GM19193 (cell line): Measurements from ENCODE around the gene ATP11C.

Experiments
- POLR2A ChIP-seq: IDR thresholded peaks from 4 replicates; pipeline ENCODE4 v1.6.1; 2011; ENCODE audit not compliant: insufficient read depth, insufficient read length; ENCODE audit errors: extremely low read depth

Gene ATP11C

GRCh38 chrX:139932901-139933796 is at the start of gene ATP11C:
Gene ATP11C (minus strand): TSS chrX:139933053. CDS start chrX:139932042, 1,011 bp downstream.
- TF ChIP-seq POLR2A: peak; percentile 78

- no peak for TF ChIP-seq POLR2A
Observed at GRCh38 chrX:139974471-139974870, 41.6 kb upstream of the ATP11C start.

GRCh38 chrX:139972629-139973624 is 40.1 kb upstream of the ATP11C start:
- TF ChIP-seq POLR2A: no peak

GRCh38 chrX:139972113-139972512 is 39.3 kb upstream of the ATP11C start:
- no peak for TF ChIP-seq POLR2A

- no peak for TF ChIP-seq POLR2A
Observed at GRCh38 chrX:139971394-139971749, 38.5 kb upstream of the ATP11C start.

- no peak for TF ChIP-seq POLR2A
Observed at GRCh38 chrX:139969286-139969685, 36.4 kb upstream of the ATP11C start.

- no peak for TF ChIP-seq POLR2A
Observed at GRCh38 chrX:139967750-139968149, 34.9 kb upstream of the ATP11C start.

GRCh38 chrX:139967300-139967699 is 34.4 kb upstream of the ATP11C start:
- TF ChIP-seq POLR2A: no peak

GRCh38 chrX:139965421-139965820 is 32.6 kb upstream of the ATP11C start, which contains the start of gene CXorf66:
Gene CXorf66 (minus strand): TSS chrX:139965521. CDS start chrX:139965496, 25 bp downstream.
- no peak for TF ChIP-seq POLR2A

- TF ChIP-seq POLR2A: no peak
Observed at GRCh38 chrX:139949703-139950102, 16.9 kb upstream of the ATP11C start.

GRCh38 chrX:139945075-139945474 is 12.2 kb upstream of the ATP11C start:
- TF ChIP-seq POLR2A: no peak

GRCh38 chrX:139936259-139936658 is 3.4 kb upstream of the ATP11C start:
- TF ChIP-seq POLR2A: no peak

- TF ChIP-seq POLR2A: no peak
Observed at GRCh38 chrX:139933904-139934303, 1.1 kb upstream of the ATP11C start.

- TF ChIP-seq POLR2A: no peak
Observed at GRCh38 chrX:139932073-139932900, 566 bp downstream of the ATP11C start.

- TF ChIP-seq POLR2A: no peak
Observed at GRCh38 chrX:139931646-139932072, 1.2 kb downstream of the ATP11C start.
